Endothelial cell (in vitro differentiated cells): Measurements from ENCODE around the gene CMTM8. TPM values are rescaled to one million over a fixed set of nuclear protein-coding genes. Genes with fewer than 3 reads are reported as not detected.

Experiments used
- DNase-seq: peaks from one replicate; pipeline ENCODE4 v3.0.0; 2021; ENCODE audit warnings: low spot score
- H3K27ac Mint-ChIP-seq: one replicate; pipeline ENCODE4 v1.8.0; 2021; ENCODE audit warnings: mixed read lengths, inconsistent platforms; ENCODE audit not compliant: unreplicated experiment
- H3K27me3 Mint-ChIP-seq: one replicate; pipeline ENCODE4 v1.8.0; 2021; ENCODE audit warnings: mild to moderate bottlenecking, moderate library complexity, mixed read lengths, inconsistent platforms; ENCODE audit not compliant: unreplicated experiment
- H3K36me3 Mint-ChIP-seq: one replicate; pipeline ENCODE4 v1.8.0; 2021; ENCODE audit warnings: mild to moderate bottlenecking, low read depth, mixed read lengths, inconsistent platforms; ENCODE audit not compliant: unreplicated experiment
- H3K4me1 Mint-ChIP-seq: one replicate; pipeline ENCODE4 v1.8.0; 2021; ENCODE audit warnings: mild to moderate bottlenecking, mixed read lengths, inconsistent platforms; ENCODE audit not compliant: unreplicated experiment
- H3K4me3 Mint-ChIP-seq: one replicate; pipeline ENCODE4 v1.8.0; 2021; ENCODE audit warnings: mild to moderate bottlenecking, mixed read lengths, inconsistent platforms; ENCODE audit not compliant: unreplicated experiment
- H3K9me3 Mint-ChIP-seq: one replicate; pipeline ENCODE4 v1.8.0; 2021; ENCODE audit warnings: mixed read lengths, inconsistent platforms; ENCODE audit not compliant: unreplicated experiment
- CTCF ChIP-seq: fragments of 200-600 bp; sonication (generic); IDR thresholded peaks from one replicate; pipeline ENCODE4 v1.5.0; 2021; ENCODE audit warnings: antibody characterized with exemption; ENCODE audit not compliant: unreplicated experiment
- total RNA-seq: library from RNA; stranded (reverse); fragmentation: NEBNext Ultra II Directional; extraction: Animal tissue kit (Norgen Biotek cat#: 25700); gene quantifications from one replicate; pipeline ENCODE4 v1.2.1, GENCODE V29; 2021; ENCODE audit not compliant: unreplicated experiment

The CMTM8 gene
- total RNA-seq, 1 donor from 2014 or later, result 16.2 TPM

DNA sequence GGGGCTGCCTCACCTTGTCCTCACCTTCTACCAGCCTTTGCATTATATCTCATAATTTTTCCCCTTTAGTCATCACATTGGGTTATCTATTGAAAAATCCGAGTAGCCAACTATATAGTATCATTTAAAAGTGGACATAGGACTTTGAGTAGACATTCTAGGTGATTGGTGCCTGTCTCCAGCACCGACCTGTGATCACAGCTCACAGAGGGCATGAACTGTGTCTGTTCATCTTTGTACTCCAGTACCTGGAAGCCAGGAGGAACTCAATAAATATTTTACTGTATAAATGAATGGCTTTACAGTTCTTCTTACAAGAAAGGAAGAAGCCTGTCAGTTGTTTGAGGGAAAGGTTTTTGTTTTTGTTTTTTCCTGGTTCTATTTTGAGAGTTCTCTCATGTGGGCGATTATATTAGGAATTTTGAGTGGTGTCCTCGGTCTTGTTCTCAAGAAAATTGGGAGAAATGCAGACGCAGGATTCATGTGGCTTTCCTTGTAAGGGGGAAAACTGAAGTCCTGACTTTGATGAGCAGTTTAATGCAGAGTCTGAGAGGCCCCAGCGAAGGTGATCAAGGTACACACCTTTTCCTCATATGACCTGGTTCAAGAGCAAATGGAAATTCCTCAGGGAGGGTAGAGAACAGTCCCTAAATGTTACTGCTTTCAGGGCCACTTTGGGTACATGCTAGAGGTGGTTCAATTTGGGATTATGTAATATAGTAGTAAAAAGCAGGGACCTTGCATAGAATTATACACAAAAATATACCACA is 46.1 kb downstream of the CMTM8 start:
- Mint-ChIP-seq H3K36me3 (no peaks in the 10 kb centered on the region), H3K27me3 (peaks cover 2% of the 10 kb centered on the region), H3K4me1 (peaks cover 18% of the 10 kb centered on the region), H3K27ac (no peak overlapping the region), H3K4me3 (no peak overlapping the region), H3K9me3 (no peaks in the 10 kb centered on the region)
- no peak for TF ChIP-seq CTCF
- DNase-seq, result no peak

GRCh38 chr3:32285891-32286290 is 47.4 kb downstream of the CMTM8 start:
- H3K27ac Mint-ChIP-seq, result no peak overlapping the region
- H3K27me3 Mint-ChIP-seq, result peaks cover 2% of the 10 kb centered on the region
- no peaks in the 10 kb centered on the region for H3K9me3 Mint-ChIP-seq
- H3K4me1 Mint-ChIP-seq, result peaks cover 18% of the 10 kb centered on the region
- TF ChIP-seq CTCF, result no peak
- no peak for DNase-seq
- H3K4me3 Mint-ChIP-seq, result no peak overlapping the region
- H3K36me3 Mint-ChIP-seq, result no peaks in the 10 kb centered on the region

DNA sequence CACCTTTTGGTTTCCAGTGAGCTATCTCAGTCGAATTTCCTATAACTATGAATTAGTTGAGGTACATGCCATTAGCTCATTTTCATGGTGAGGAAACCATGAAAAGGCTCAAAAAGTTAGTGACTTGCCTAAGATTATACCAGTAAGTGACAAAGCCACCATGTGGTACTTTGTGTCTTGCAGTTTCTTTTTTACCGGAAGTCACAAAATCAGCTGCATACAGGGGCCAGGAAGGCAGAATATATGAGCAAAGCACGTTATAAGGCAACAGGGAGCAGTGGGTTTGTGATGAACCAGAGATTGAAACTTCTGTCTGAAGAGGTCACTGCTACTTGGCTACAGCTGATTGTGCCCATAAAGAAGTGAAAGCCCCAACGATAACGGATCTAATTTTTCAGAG is 50.3 kb downstream of the CMTM8 start:
- peaks cover 2% of the 10 kb centered on the region for H3K4me1 Mint-ChIP-seq
- DNase-seq, result no peak
- H3K9me3 Mint-ChIP-seq, result no peaks in the 10 kb centered on the region
- H3K27me3 Mint-ChIP-seq, result peaks cover 3% of the 10 kb centered on the region
- H3K36me3 Mint-ChIP-seq, result no peaks in the 10 kb centered on the region
- no peak overlapping the region for H3K4me3 Mint-ChIP-seq
- TF ChIP-seq CTCF, result no peak
- no peak overlapping the region for H3K27ac Mint-ChIP-seq

GRCh38 chr3:32290619-32291018 is 52.1 kb downstream of the CMTM8 start:
- H3K4me3 Mint-ChIP-seq, result no peak overlapping the region
- no peaks in the 10 kb centered on the region for H3K4me1 Mint-ChIP-seq
- TF ChIP-seq CTCF, result no peak
- H3K9me3 Mint-ChIP-seq, result no peaks in the 10 kb centered on the region
- H3K27ac Mint-ChIP-seq, result no peak overlapping the region
- no peak for DNase-seq
- H3K36me3 Mint-ChIP-seq, result no peaks in the 10 kb centered on the region
- peaks cover 7% of the 10 kb centered on the region for H3K27me3 Mint-ChIP-seq

- no peak for DNase-seq
- no peaks in the 10 kb centered on the region for H3K9me3 Mint-ChIP-seq
- H3K4me3 Mint-ChIP-seq, result no peak overlapping the region
- peaks cover 7% of the 10 kb centered on the region for H3K27me3 Mint-ChIP-seq
- no peak overlapping the region for H3K27ac Mint-ChIP-seq
- no peaks in the 10 kb centered on the region for H3K36me3 Mint-ChIP-seq
- peaks cover 2% of the 10 kb centered on the region for H3K4me1 Mint-ChIP-seq
- no peak for TF ChIP-seq CTCF
These were observed 53.8 kb downstream of the CMTM8 start for GRCh38 chr3:32292085-32292796.
